Measurements from ENCODE around the gene ABCB6.

- TF ChIP-seq TOX (CRISPR knock-in tag; IDR thresholded peaks at IDR 0.05; ENCODE audit: borderline replicate concordance) (no peak), RARB (CRISPR knock-in tag; IDR thresholded peaks at IDR 0.05) (no peak), ISL1 (CRISPR knock-in tag; IDR thresholded peaks at IDR 0.05) (no peak), CREB5 (CRISPR knock-in tag; IDR thresholded peaks at IDR 0.05; ENCODE audit: low read depth) (no peak), ARNTL (CRISPR knock-in tag; IDR thresholded peaks at IDR 0.05; ENCODE audit: borderline replicate concordance, low read depth) (no peak), GLIS3 (CRISPR knock-in tag; IDR thresholded peaks at IDR 0.05) (no peak), ZNF8 (CRISPR knock-in tag; IDR thresholded peaks at IDR 0.05) (no peak), ZFP3 (CRISPR knock-in tag; IDR thresholded peaks at IDR 0.05) (no peak)
- TF ChIP-seq, protein P1, sequence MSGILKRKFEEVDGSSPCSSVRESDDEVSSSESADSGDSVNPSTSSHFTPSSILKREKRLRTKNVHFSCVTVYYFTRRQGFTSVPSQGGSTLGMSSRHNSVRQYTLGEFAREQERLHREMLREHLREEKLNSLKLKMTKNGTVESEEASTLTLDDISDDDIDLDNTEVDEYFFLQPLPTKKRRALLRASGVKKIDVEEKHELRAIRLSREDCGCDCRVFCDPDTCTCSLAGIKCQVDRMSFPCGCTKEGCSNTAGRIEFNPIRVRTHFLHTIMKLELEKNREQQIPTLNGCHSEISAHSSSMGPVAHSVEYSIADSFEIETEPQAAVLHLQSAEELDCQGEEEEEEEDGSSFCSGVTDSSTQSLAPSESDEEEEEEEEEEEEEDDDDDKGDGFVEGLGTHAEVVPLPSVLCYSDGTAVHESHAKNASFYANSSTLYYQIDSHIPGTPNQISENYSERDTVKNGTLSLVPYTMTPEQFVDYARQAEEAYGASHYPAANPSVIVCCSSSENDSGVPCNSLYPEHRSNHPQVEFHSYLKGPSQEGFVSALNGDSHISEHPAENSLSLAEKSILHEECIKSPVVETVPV (CRISPR knock-in tag; IDR thresholded peaks at IDR 0.05): no peak
Observed at GRCh38 chr2:219210886-219211362, 7.8 kb downstream of the ABCB6 start.

All from SK-N-SH treated with all-trans-retinoic acid at 6 μM for 48 hours (cell line).